Measurements from ENCODE around the gene IL16.
A peak's percentile ranks its signal among the peaks of the same experiment; 100 is the strongest.

Gene IL16

GRCh38 chr15:81258455-81258854, 61.8 kb downstream of the IL16 start:
- no peak for DNase-seq

DNA sequence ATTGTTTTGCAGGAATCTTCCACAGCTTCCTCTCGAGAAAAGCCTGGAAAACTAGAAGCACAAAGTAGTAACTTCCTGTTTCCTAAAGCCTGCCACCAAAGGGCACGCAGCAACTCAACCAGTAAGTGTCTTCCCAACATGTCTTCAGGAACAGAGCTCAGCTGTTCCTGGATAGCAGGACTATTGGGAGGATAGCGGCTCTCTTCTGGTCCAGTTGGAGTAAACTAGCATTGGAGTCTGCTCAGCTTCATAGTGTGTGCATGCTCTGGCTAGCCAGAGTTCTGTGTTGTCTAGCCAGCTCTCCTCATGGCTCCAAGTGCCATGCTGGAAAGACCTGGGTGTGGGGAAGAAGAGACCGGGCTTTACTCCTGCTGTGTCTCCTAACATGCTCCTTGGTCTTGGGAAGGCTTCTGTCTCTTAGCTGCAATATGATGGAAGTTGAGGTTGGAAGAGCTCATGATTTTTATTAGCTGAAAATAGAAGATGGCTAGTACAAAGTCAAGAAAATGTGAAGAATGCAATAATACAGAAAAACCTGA, 63.1 kb downstream of the IL16 start:
- DNase-seq: no peak

DNA sequence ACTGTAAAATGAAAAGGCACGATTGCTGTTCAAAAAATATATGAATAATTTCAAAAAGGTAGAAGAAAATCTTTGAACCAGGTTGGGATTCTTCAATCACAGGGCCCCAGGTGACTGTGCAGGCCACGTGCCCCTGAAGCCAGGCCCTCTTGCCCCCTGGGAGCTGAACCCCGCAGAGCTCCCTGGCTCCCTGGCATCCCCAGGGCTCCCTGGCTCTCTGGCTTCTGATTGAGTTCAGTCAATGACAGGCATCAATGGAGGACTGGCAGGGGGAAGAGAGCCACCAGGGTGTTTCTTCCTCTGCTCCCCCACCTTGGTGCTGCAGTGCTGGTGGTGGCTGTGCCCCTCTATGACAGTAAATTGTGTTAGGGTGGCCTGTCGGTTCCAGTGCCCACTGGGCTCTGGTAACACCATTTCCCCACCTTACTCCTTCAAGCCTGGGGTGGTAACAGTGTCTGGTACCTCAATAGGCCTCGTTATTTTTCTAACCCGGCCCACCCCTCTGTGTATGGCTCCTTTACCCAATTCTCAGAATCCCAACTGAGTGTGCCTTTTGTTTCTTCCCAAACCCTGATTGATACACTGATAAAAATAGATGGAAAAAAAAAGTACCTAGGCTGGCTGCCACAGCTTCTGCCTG, 64.6 kb downstream of the IL16 start:
- DNase-seq: no peak

DNA sequence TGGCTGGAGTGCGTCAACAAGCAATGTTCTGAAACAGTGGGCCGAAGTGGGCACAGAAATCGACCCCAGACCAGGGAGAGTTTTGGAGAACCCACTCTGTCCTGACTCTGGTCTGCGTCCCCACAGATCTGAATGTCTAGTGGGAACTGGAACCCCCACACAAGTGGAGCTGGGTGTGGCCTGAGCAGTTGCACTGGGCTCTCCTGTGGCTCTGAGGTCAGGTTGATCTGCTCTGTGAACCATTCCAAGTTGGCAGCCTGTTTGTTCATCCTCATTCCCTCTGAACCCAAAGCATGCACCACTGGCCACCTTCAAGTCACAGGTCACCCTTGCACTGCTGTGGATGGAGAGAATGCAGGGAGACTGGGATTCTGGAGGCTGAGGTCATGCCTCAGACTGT, 66.8 kb downstream of the IL16 start:
- DNase-seq: no peak

DNA sequence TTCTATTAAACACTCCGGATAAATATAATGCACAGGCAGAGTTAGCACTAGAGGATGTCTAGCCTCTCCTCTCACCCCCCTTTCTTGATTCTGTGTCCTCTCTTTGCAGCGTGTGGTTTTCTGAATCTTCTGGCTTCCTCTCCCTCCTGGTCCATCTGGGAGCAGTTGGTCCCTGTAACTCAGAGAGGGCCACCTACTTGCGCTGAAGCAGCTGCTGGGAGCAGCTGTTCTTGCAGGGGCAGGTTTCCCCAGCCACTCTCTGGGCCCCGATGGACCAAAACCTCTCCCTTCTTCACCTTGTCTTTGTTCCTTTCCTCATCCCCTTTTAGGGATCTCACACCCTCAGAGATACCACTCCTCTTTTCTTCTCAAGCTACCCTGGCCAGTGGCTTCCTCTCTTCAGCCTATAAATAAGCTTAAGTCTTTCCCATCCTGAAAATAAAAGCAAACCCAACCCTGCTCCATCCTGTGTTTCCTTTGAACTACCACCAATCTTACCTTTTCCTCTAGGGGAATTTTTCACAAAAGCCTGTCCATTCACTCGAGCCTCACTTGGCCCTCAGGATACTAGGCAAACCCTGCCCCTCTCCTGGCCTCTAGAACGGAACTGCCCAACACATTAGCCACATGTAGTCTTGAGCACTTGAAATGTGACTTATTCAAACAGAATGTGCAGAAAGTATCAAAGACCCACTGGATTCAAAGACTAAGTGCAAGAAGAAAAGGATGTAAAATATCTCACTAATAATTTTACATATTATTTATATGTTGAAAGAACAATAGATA, 67.6 kb downstream of the IL16 start:
- DNase-seq: no peak

DNA sequence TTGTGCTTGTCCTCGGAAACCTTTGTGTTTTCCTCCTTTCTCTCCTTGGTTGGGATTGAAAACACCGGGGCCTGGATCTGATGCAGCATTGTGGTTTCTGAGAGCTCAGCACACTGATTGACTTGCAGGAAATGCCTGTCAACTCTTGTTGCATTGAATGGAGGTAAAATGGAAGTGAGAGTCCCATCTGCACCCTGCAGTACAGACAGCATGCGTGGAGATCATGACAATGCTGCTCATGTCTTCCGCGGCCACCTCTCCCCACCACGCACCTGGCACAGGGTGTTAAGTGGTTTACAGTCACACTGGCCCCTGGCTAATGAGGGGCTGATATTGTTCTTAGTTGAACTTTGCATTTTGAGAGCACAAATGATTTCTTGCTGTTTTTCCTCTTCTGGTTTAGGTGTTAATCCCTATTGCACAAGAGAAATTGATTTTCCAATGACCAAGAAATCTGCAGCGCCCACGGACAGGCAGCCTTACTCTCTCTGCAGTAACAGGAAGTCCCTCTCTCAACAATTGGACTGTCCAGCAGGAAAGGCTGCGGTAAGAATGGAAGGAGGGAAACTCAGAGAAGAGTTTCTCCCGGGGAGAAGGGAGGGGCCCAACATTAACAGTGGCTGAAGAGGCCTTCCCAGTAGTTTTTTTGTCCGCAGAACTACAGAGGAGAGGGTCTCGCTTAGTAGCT, 68.7 kb downstream of the IL16 start:
- DNase-seq: no peak

DNA sequence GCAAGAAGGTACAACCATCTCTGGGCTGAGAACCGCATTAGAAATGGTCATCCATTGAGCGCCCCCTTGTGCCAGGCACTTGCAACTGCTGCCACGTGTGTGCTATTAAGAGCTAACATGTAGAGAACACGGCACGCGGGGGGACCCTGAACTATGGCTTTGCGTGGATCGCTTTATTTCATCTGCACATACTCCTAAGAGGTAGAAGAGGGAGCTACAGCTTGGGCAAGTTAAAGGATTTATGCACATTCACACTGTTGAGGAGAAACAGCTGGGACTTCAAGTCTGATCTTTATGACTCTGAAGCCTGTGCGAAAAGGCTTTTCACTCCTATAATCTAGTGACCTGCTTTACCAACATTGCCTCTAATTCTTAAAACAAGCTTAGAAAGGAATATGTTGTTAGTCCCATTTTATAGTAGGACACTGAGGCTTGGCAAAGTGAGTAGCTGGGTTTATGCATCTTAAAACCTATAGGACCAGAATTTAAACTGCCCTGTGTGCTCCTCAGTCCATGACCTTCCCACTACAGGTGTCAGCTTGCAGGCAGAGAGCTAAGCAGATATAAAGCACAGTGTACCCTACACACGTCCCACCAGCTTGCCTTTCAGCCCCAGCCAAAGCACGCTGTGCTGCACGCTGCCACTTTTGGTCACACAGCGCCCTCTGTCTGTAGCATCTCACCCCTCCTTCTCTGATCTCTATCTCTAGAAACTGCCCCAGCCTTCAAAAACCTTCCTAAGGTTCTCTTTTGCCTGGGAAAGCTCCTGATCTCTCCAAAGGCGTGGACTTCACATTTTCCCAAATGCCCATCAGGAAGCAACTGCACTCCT, 69.5 kb downstream of the IL16 start:
- peak; percentile 61 for DNase-seq

DNA sequence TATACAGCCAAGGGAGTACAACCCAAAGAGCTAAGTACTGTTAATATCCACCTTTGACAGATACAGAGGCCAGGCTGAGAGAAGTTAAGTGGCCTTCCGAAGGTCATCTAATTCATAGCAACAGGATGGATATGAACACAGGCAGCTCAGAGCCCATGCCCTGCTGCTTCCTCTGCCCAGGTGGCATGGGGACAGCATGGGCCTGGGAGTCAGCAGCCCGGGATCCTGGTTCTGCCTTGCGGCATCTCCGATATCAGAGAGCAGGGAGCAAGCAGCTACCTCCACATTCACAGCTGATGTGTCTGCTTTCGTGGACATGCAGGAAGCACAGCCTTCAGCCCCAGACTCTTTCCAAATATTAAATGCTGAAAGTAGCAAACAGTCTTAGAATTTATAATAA, 71.7 kb downstream of the IL16 start:
- no peak for DNase-seq

- DNase-seq: no peak
These were observed 72.4 kb downstream of the IL16 start for GRCh38 chr15:81268881-81269601.

- DNase-seq: no peak
These were observed 73.5 kb downstream of the IL16 start for GRCh38 chr15:81270188-81270587.

DNA sequence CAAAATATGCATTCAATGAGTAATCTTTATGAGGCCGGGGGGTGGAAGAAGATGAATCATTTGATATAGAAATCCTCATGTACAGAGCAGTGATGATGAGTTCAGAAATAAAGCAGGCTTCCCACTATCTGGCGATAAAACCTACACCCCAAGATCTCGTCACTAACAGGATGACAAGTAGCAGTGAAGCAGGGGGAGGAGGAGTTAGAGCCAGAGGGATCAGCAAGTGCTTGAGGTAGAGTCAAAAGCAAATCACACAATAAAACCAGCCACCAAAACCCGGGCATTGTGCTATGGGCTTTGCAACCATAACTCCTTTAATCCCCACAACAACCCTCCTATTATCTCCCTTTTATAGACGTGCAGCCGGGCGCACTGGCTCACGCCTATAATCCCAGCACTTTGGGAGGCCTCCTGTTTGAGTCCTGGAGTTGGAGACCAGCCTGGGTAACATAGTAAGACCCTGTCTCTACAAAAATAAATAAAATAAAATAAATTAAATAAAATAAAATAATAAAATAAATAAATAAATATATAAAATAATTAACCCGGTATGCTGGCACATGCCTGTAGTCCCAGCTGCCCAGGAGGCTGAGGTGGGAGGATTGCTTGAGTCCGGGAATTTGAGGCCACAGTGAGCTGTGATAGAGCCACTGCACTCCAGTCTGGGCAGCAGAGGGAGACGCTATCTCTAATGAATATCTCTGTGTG, 74.3 kb downstream of the IL16 start:
- DNase-seq: no peak

GRCh38 chr15:81271761-81272644, 75.3 kb downstream of the IL16 start:
- DNase-seq: no peak

GRCh38 chr15:81273200-81273599, 76.5 kb downstream of the IL16 start:
- DNase-seq: no peak

DNA sequence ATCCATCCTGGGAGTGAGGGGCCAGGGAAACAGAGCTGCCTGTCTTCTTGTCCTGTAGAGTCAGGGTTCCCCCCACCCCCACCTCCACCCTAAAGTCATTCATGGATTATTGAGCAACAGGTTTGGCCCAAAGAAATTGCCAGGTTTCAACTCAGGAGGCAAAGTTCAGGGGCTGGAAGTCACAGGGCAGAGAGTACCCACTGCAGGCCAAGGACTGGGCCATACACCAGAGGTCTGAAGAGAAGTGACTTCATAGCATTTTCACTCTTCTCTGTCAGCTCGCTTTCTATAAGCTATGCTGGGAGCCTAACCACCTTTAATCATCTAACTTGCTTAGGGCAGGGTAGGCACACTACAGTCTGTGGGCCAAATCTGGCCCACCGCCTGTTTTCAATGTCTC, 77.2 kb downstream of the IL16 start:
- DNase-seq: no peak

- DNase-seq: no peak
These were observed 77.6 kb downstream of the IL16 start for GRCh38 chr15:81274255-81274654.

GRCh38 chr15:81274931-81275707, 78.4 kb downstream of the IL16 start:
- peak; percentile 71 for DNase-seq

GRCh38 chr15:81275711-81276392, 79.2 kb downstream of the IL16 start:
- no peak for DNase-seq

- DNase-seq: no peak
These were observed 80.3 kb downstream of the IL16 start for GRCh38 chr15:81276967-81277366.

DNA sequence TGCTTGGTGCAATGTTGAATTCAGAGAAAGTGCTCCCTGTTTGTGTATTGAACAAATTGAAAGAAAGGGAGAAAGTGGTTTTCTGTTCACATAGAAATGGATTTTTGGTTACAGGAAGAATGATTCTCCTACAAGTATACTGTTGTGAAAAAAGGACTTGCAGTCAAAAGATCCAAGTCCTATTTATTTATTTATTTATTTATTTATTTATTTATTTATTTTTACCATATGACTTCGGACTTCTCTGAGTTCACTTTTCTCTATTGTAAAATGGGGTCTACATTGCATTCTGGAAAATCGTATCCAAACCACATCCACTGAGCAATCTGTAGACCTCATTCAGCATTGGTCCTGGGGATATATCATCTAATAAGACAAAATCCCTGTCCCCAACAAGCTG, 81.2 kb downstream of the IL16 start:
- no peak for DNase-seq
